Stimulated activated CD4-positive, alpha-beta T cell treated with anti-CD3 and anti-CD28 coated beads, Interleukin-2, amount 100 ng/mL, for 48 hours (primary cell): ENCODE measurements around the gene PPA1.
"Not testable (repeated sequence)": the region's sequence is repeated elsewhere in the genome, so short reads cannot be mapped to it uniquely, and the experiment has no call there.

Experiments used
- DNase-seq, 2 donors: peaks; one replicate each; pipeline ENCODE4 v3.0.0-alpha.2; 2020

PPA1 gene

DNA sequence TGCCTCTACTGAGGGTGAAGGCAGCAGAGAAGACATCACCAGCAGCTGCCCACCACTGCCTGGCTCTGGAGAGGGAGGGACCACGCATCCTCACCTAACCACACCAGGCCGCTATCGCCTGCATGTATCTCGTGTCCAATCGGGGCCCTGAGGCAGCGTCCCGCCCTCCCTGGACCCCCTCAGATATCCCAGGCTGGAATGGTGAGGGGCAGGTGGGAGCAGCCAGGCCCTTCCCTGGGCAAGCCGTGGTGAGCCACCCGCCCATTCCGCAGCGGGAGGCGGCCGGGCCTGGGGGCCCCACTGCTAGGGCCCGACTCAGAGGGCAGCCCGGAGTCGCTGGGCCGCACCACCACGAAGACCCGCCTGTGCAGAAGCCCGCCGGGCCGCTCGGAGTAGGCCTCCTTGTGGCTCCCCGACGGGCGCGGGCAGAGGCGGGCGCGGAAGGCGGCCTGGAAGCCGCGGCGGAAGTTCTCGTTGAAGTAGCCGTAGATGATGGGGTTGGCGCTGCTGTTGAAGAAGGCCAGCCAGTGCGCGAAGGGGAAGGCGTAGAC, 21.6 kb upstream of the PPA1 start:
- DNase-seq: no peak

DNA sequence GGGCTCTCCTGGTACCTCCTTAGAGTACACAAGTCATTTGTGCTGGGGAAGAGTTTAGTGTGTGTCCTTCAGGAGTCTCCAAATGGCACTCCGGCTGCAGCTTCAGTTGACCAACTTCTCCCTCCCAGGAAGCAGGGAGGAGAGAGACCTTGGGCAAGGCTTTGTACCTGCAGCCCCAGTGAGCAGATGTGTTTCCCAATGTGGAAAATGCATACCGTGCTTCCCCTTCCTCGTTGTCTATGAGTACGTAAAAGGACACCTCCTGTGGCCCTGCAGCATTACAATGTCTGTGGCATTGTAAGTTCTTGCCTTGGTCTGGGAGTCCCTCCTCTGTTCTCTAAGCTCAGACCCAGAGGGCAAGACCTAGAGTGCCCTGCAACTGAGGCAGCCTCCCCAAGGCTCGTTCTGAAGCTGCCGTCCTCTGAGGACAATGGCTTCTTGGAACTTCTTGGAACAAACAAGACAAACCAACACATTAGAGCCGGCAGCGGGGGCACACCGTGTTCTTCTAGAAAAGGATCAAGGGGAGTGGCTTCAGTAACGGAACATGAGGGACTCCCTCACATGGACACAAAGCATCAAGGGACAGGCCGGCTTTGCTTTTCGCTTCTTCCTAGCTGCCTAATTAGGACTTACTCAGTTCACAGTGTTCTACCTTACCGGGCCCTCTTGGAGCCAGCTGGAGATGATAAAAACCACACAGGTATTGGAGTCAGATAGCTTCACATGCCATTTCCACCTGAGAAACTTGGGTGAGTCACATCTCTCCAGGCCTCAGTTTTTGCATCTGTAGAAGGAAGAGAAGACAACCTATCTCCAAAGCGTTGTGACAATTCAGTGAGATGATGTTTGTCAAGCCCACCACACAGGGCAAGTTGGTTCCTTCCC, 20.9 kb upstream of the PPA1 start:
- no peak for DNase-seq

GRCh38 chr10:70250961-70251680, 17.9 kb upstream of the PPA1 start:
- no peak for DNase-seq

DNA sequence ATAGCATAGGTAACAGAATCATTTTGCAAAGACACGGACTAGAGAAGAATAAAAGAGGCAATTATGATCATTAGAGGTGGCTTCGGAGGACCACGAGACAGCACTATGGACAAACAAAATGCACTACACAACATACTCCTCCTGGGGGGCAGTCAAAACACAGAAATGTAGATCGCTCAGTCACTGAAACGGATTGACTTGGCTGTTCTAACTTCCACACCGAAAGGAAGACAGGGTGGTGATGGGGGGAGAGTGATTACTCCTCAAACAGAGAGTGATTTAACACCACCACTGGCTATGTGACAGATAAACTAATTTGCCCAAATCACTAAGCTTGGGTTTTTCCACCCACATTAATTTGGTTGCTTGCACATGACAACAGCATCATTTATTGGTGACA, 14.1 kb upstream of the PPA1 start:
- no peak for DNase-seq

GRCh38 chr10:70241081-70241480, 7.9 kb upstream of the PPA1 start:
- no peak for DNase-seq

GRCh38 chr10:70239986-70240385, 6.8 kb upstream of the PPA1 start:
- not testable (repeated sequence) for DNase-seq

GRCh38 chr10:70239077-70239976, 6.1 kb upstream of the PPA1 start:
- DNase-seq: not testable (repeated sequence)

- DNase-seq: not testable (repeated sequence)
These were observed 4.8 kb upstream of the PPA1 start for GRCh38 chr10:70237958-70238536.

GRCh38 chr10:70234668-70235447, 1.6 kb upstream of the PPA1 start:
- DNase-seq: no peak

- no peak for DNase-seq
These were observed 691 bp upstream of the PPA1 start for GRCh38 chr10:70233939-70234300.

- peak; percentile 18 to 23 for DNase-seq
These were observed 445 bp downstream of the PPA1 start for GRCh38 chr10:70232859-70233108.

DNA sequence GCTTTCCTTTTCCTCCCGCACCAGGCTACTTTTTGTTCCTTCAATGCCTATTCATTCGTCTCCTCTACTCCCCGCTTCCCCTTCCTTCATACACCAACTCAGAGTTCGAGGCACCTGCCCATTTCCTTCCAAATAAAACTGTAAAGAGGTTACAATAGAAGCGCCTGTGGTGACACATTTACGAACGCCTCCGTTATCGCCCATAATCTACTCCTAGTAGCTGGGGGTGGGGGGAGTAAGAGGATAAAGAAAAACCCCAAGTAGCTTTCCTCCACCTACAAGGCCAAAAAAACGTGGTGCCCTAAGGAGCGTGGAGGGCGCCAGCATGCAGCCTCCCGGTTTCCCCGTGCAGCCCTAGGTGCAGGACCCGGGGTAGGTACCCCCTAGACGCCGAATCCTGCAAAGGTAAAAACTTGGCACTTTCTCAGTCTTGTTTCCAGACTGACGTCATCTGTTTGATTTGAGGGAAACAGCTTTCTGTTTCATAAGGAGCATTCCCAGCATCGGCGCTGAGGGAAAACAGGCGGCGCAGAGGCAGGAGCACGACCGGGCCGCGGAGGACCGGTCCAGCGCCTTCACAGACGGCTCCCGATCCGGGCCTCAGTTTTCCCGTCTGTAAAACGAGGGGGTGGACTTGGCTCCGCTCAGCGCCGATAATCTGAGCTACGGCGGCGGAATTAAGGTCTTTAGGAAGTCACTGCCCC, 922 bp downstream of the PPA1 start:
- peak; percentile 25 to 27 for DNase-seq

- no peak for DNase-seq
These were observed 4.7 kb downstream of the PPA1 start for GRCh38 chr10:70228491-70228890.

GRCh38 chr10:70227548-70228320, 5.5 kb downstream of the PPA1 start:
- no peak for DNase-seq

- no peak for DNase-seq
These were observed 9.5 kb downstream of the PPA1 start for GRCh38 chr10:70223728-70224127.

DNA sequence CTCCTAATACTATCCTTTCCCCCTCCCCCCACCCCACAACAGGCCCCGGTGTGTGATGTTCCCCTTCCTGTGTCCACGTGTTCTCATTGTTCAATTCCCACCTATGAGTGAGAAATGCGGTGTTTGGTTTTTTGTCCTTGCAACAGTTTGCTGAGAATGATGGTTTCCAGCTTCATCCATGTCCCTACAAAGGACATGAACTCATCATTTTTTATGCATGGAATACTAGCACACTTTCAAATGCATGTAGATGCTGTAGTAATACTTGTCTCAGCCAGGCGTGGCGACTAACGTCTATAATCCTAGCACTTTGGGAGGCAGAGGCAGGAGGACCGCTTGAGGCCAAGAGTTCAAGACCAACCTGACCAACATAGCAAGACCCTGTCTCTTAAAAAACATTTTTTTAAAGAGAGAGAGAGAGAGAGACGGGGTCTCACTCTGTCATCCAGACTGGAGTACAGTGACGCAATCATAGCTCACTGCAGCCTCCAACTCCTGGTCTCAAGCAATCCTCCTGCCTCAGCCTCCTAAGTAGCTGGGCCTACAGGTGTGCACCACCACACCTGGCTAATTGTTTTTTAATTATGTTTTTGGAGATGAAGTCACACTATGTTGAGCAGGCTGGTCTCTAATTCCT, 10.3 kb downstream of the PPA1 start:
- DNase-seq: not testable (repeated sequence)

DNA sequence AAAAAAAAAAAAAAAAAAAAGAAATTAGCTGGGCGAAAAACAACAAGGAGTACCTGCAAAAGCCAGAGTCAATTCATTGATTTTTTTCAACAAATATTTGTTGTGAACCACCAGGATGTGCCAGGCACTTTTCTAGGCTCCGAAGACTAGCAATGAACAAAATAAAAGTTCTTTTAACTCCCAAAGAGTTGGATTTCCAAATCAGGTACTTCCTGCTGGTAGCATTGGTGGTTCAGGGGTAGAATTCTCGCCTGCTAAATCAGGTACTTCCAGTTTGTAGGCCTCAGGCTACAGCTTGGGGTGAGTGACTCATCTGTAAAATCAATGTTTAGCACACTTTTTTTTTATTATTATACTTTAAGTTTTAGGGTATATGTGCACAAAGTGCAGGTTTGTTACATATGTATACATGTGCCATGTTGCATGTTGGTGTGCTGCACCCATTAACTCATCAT, 10.9 kb downstream of the PPA1 start:
- no peak for DNase-seq

GRCh38 chr10:70221030-70221429, 12.2 kb downstream of the PPA1 start:
- DNase-seq: no peak

DNA sequence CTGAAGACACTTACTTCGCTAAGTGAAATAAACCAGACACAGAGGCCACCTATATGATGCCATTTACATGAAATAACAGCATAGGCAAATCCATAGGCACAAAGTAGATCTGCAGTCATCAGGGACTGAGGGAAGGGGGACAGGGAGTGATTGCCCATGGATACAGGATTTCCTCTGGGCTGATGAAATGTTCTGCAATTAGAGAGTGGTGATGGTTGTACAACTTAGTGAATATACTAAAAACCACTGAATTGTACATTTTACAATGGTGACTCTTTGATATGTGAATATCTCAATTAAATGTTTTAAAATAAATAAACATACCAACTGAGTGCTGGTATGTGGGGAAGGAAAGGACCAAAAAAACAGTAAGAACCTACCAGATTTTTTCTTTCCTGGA, 20.4 kb downstream of the PPA1 start:
- no peak for DNase-seq

GRCh38 chr10:70212277-70212676, 21.0 kb downstream of the PPA1 start:
- DNase-seq: no peak
